Omental fat pad (tissue), 4 donors: Measurements from ENCODE around the gene DLX1. TPM values are rescaled to one million over a fixed set of nuclear protein-coding genes. Genes with fewer than 3 reads are reported as not detected.

Experiments used
- ATAC-seq: fragments of 150-250 bp; one replicate; pipeline ENCODE4 v1.9.1; 2016; ENCODE audit warnings: mild to moderate bottlenecking, moderate library complexity; ENCODE audit not compliant: low FRiP score
- DNase-seq: peaks from one replicate; pipeline ENCODE4 v3.0.0-alpha.2; 2019; ENCODE audit warnings: low spot score
- CTCF ChIP-seq, 3 donors: fragments of 450-650 bp; IDR thresholded peaks; one replicate each; pipeline ENCODE4 v1.5.1; 2016 to 2017; ENCODE audit warnings: antibody characterized with exemption in 3 of 3, mild to moderate bottlenecking in 3 of 3, moderate library complexity in 2 of 3
- total RNA-seq, 4 donors: library from RNA; depleted of rRNA; stranded (reverse); fragments of >200 nt; gene quantifications; one replicate each; pipeline ENCODE4 v1.1.0, GENCODE V29; 2016

The DLX1 gene
- total RNA-seq, 4 donors from 2014 or later: 0.09 TPM; not detected in 3

DNA sequence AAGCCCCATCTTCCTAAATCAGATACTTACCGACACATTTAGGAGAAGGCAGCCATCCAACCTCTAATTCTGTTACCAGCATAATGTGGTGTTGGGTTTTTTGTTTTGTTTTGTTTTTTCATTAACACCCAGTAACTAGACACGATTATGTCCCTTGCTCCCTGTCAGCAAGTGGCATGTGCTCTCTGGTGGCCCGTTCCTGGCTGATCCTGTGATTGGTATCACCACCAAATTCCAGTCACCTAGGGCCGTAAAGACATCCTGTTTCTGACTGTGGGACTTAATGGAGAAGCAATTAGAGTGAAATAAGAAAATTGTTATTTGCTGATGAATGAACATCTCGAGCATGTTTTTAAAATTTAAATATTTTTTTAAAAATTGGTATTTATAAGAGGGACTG, 5.9 kb upstream of the DLX1 start:
- ATAC-seq: no peak
- DNase-seq: no peak
- no peak for TF ChIP-seq CTCF (IDR thresholded peaks at IDR 0.05)

GRCh38 chr2:172079838-172080640, 5.3 kb upstream of the DLX1 start:
- ATAC-seq: no peak
- TF ChIP-seq CTCF (IDR thresholded peaks at IDR 0.05): no peak
- DNase-seq: no peak

DNA sequence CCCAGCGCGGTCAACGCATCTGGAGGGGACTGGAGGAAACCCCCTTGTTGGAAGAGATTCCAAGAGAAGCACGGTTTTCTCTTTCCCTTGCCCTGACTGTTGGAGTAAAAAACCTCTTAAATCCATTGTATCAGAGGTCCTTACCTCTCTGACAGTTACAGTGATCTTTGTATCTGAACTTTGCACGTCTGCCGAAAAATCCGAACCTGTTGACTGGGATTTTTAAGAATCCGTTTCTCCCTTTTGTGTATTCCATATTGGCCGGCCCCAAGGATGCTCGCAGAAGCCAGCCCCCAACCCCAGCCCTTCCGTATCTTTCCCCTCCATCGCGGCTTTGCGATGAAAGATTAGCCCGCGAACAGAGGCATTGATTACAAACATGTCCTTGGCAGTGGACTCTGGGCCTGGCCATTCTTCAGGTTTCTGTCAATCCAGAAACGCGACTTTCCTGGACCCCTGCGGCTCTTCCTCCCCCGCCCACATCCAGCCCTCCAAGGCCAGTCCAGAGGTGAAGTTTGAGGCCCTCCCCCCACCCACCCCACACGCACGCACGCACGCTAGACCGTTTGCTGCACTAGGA, 4.6 kb upstream of the DLX1 start:
- DNase-seq (no peak), ATAC-seq (no peak)
- no peak for TF ChIP-seq CTCF (IDR thresholded peaks at IDR 0.05)

DNA sequence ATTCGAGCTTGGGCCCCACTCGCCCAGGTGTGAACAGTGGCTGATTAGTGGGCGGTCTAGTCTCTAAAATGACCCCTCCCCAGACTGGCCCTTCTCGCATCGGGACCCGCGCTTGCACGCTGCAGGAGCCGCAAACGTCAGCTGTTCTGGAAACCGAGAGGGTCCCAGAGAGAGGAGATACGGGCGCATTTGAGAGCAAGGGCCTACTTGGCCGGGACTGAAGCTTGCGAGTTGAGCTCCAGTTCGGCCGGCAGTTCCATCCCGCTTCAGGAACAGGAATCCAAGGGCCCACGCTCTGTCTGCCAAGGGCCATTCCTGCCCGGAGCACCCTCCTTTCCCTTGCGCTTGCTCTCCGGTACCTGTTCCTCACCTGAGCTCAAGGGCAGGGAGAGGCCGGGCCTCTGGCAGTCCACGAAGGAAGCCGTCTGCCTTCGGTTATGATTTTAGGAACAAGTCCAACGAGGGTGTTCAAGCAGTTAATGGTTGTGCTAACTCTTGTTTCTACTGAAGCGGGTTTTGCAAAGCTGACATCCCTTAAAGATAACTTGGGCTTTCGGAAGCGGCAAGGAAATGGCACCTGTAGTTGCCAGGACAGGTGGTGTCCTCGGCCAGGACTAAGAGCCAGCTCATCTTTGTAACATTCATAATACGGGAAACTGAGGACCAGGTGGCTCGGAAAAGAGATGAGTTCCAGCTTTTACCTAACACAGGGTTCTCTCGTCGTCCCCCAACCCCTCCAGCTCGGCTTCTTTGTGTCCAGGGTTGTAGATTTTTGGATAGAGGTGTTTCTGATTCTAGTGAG, 3.9 kb upstream of the DLX1 start:
- no peak for TF ChIP-seq CTCF (IDR thresholded peaks at IDR 0.05)
- ATAC-seq (no peak), DNase-seq (no peak)

- ATAC-seq (no peak), DNase-seq (no peak)
- TF ChIP-seq CTCF (IDR thresholded peaks at IDR 0.05): no peak
These were observed 3.0 kb upstream of the DLX1 start for GRCh38 chr2:172082105-172082943.

- ATAC-seq (no peak), DNase-seq (no peak)
- TF ChIP-seq CTCF (IDR thresholded peaks at IDR 0.05): no peak
These were observed 2.2 kb upstream of the DLX1 start for GRCh38 chr2:172082944-172083627.
